DND-41 (cell line): ENCODE measurements around the gene COL25A1.

ENCODE experiments used
- ATAC-seq: fragments of 200-7000 bp; cut with Tn5 transposase; 3 replicates; pipeline ENCODE4 v1.9.1; 2021; ENCODE audit warnings: low read depth; ENCODE audit not compliant: insufficient read depth
- DNase-seq: peaks from one replicate; pipeline ENCODE4 v3.0.0-alpha.2; 2020
- H2AFZ ChIP-seq: 2 replicates; pipeline ENCODE4 v1.6.0; 2012; ENCODE audit warnings: low read depth, low read length
- H3K27ac ChIP-seq: 2 replicates; pipeline ENCODE4 v1.5.1; 2012; ENCODE audit warnings: low read length, inconsistent platforms
- H3K27me3 ChIP-seq: fragments of 200-600 bp; sonication (generic); 2 replicates; pipeline ENCODE4 v1.6.0; 2012; ENCODE audit warnings: low read length, mild to moderate bottlenecking, inconsistent platforms; ENCODE audit not compliant: insufficient read depth, poor library complexity
- H3K36me3 ChIP-seq: 2 replicates; pipeline ENCODE4 v1.5.1; 2012; ENCODE audit warnings: low read length, inconsistent platforms; ENCODE audit not compliant: insufficient read depth
- H3K4me1 ChIP-seq: 2 replicates; pipeline ENCODE4 v1.5.1; 2012; ENCODE audit warnings: mild to moderate bottlenecking, low read length; ENCODE audit not compliant: insufficient read depth
- H3K4me2 ChIP-seq: 2 replicates; pipeline ENCODE4 v1.6.0; 2012; ENCODE audit warnings: mild to moderate bottlenecking, moderate library complexity, low read length, inconsistent platforms; ENCODE audit not compliant: insufficient read depth
- H3K4me3 ChIP-seq, 2 experiments: fragments of 200-600 bp in 1 of 2; shearing (Covaris generic) in 1 of 2; 2 replicates each; pipeline ENCODE4 v1.5.1; 2012 to 2016; ENCODE audit warnings: inconsistent platforms in 2 of 2, low read length in 2 of 2, mild to moderate bottlenecking in 2 of 2, low read depth in 1 of 2, moderate library complexity in 1 of 2
- H3K79me2 ChIP-seq: 2 replicates; pipeline ENCODE4 v1.6.0; 2012; ENCODE audit warnings: low read length, inconsistent platforms; ENCODE audit not compliant: insufficient read depth
- H3K9ac ChIP-seq: 2 replicates; pipeline ENCODE4 v1.6.0; 2012; ENCODE audit warnings: low read depth, mild to moderate bottlenecking, inconsistent platforms, low read length, moderate library complexity
- H3K9me3 ChIP-seq: 2 replicates; pipeline ENCODE4 v1.5.1; 2012; ENCODE audit warnings: low read length, moderate library complexity, mild to moderate bottlenecking, inconsistent platforms; ENCODE audit not compliant: insufficient read depth, severe bottlenecking
- H4K20me1 ChIP-seq: 2 replicates; pipeline ENCODE4 v1.6.0; 2012; ENCODE audit warnings: low read length; ENCODE audit not compliant: insufficient read depth
- EZH2 ChIP-seq: IDR thresholded peaks from 3 replicates; pipeline ENCODE4 v1.6.1; 2012; ENCODE audit warnings: borderline replicate concordance, low read depth, mild to moderate bottlenecking, moderate library complexity, low read length, inconsistent platforms; ENCODE audit not compliant: severe bottlenecking
- TF ChIP-seq, protein P1 (sequence below): IDR thresholded peaks from 2 replicates; pipeline ENCODE4 v1.5.1; 2012; ENCODE audit warnings: borderline replicate concordance, low read length, moderate library complexity, mild to moderate bottlenecking; ENCODE audit not compliant: poor library complexity, severe bottlenecking; ENCODE audit errors: extremely low read depth

The COL25A1 gene

GRCh38 chr4:109251396-109251795, 51.1 kb downstream of the COL25A1 start:
- Histone ChIP-seq H3K4me3 (no peak overlapping the region), H3K79me2 (no peaks in the 10 kb centered on the region), H2AFZ (no peak overlapping the region), H3K36me3 (no peaks in the 10 kb centered on the region), H3K27me3 (no peaks in the 10 kb centered on the region), H3K4me1 (no peaks in the 10 kb centered on the region), H3K9me3 (no peaks in the 10 kb centered on the region), H3K4me2 (no peak overlapping the region), H3K27ac (no peak overlapping the region), H3K9ac (no peak overlapping the region), H4K20me1 (no peaks in the 10 kb centered on the region)
- ATAC-seq (no peak), DNase-seq (no peak)
- TF ChIP-seq, protein P1, sequence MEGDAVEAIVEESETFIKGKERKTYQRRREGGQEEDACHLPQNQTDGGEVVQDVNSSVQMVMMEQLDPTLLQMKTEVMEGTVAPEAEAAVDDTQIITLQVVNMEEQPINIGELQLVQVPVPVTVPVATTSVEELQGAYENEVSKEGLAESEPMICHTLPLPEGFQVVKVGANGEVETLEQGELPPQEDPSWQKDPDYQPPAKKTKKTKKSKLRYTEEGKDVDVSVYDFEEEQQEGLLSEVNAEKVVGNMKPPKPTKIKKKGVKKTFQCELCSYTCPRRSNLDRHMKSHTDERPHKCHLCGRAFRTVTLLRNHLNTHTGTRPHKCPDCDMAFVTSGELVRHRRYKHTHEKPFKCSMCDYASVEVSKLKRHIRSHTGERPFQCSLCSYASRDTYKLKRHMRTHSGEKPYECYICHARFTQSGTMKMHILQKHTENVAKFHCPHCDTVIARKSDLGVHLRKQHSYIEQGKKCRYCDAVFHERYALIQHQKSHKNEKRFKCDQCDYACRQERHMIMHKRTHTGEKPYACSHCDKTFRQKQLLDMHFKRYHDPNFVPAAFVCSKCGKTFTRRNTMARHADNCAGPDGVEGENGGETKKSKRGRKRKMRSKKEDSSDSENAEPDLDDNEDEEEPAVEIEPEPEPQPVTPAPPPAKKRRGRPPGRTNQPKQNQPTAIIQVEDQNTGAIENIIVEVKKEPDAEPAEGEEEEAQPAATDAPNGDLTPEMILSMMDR = no peak
- TF ChIP-seq EZH2 = no peak

DNA sequence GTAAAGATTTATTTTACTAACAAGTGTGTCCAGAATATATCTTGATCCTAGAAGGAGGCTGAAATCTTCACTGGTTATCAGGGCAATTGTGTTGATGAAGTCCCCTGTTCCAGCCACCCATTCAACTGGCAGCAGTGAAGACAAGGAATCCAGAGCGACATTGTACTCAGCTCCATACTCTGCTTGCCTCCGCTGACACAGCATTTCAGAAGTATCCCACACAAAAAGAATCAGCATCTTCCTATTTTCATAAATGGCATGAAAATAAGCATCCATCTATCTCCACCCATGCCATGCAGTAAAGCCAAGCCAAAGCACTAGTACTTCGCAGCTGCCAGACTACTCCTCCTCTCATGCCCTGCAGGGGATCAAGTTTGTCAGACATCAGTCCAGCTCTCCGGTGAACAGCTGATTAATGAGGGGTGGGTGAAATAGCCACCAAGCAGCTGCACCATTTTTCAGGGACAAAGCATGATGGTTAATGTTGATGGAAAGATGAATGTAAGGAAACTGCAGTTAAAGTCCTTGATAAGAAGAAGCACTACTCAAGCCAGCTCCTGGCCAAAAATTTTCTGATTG, 54.0 kb downstream of the COL25A1 start:
- Histone ChIP-seq H3K79me2 (no peaks in the 10 kb centered on the region), H2AFZ (no peak overlapping the region), H3K4me1 (no peaks in the 10 kb centered on the region), H3K36me3 (no peaks in the 10 kb centered on the region), H3K4me3 (no peak overlapping the region), H4K20me1 (no peaks in the 10 kb centered on the region), H3K27ac (no peak overlapping the region), H3K4me2 (no peak overlapping the region), H3K27me3 (no peaks in the 10 kb centered on the region), H3K9ac (no peak overlapping the region), H3K9me3 (no peaks in the 10 kb centered on the region)
- DNase-seq = no peak
- ATAC-seq = no peak
- TF ChIP-seq, protein P1 = no peak
- TF ChIP-seq EZH2 = no peak

DNA sequence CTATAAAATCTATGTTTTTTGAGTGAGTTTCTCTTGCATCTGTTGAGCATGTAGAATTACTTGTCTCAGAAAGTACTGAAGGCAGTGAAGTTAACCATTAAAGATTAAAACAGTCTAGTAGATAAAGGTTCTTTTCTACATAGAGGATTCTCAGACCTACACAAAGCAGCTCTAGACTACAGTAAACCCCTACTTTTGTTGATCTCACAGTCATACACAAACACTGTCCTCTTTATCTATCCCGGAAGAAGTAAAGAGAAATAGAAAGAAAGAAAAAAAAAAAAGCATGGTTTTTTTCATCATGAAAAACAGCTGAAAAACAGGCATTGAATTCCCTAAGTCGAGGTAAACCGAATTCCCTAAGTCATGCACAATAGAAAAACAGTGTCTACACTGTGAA, 58.6 kb downstream of the COL25A1 start:
- Histone ChIP-seq H3K79me2 (no peaks in the 10 kb centered on the region), H3K27me3 (no peaks in the 10 kb centered on the region), H3K9ac (no peak overlapping the region), H3K4me3 (no peak overlapping the region), H3K4me1 (no peaks in the 10 kb centered on the region), H3K36me3 (no peaks in the 10 kb centered on the region), H3K9me3 (no peaks in the 10 kb centered on the region), H4K20me1 (no peaks in the 10 kb centered on the region), H3K27ac (no peak overlapping the region), H2AFZ (no peak overlapping the region), H3K4me2 (no peak overlapping the region)
- DNase-seq (no peak), ATAC-seq (no peak)
- TF ChIP-seq, protein P1 = no peak
- no peak for TF ChIP-seq EZH2

GRCh38 chr4:109238746-109239145, 63.7 kb downstream of the COL25A1 start:
- Histone ChIP-seq H3K9me3 (no peaks in the 10 kb centered on the region), H3K9ac (no peak overlapping the region), H3K27ac (no peak overlapping the region), H3K27me3 (no peaks in the 10 kb centered on the region), H3K4me1 (no peaks in the 10 kb centered on the region), H3K36me3 (no peaks in the 10 kb centered on the region), H2AFZ (no peak overlapping the region), H4K20me1 (no peaks in the 10 kb centered on the region), H3K4me2 (no peak overlapping the region), H3K4me3 (no peak overlapping the region), H3K79me2 (no peaks in the 10 kb centered on the region)
- DNase-seq (no peak), ATAC-seq (no peak)
- TF ChIP-seq EZH2 = no peak
- TF ChIP-seq, protein P1 = no peak
